Left forelimb (tissue), 1 donor: Measurements from ENCODE around the gene GRIK5.
A peak's percentile ranks its signal among the peaks of the same experiment; 100 is the strongest.

Source experiments
- DNase-seq: peaks from one replicate; pipeline ENCODE4 v3.0.0-alpha.2; 2018; ENCODE audit warnings: low spot score

Gene GRIK5

GRCh38 chr19:42076380-42076944 lies 6.5 kb upstream of the GRIK5 start:
- DNase-seq = no peak

GRCh38 chr19:42075616-42076379 lies 5.8 kb upstream of the GRIK5 start, which contains the start of gene ZNF574:
ZNF574 (plus strand) TSS chr19:42076166; CDS start chr19:42078607, 2,441 bp downstream.
- DNase-seq = peak; percentile 98

GRCh38 chr19:42075364-42075615 lies 5.3 kb upstream of the GRIK5 start:
- no peak for DNase-seq

GRCh38 chr19:42074513-42075363 lies 4.7 kb upstream of the GRIK5 start:
- DNase-seq = no peak

- no peak for DNase-seq
Measured at GRCh38 chr19:42071247-42071646, 1.2 kb upstream of the GRIK5 start.

- no peak for DNase-seq
Measured at GRCh38 chr19:42068756-42069571, 1.0 kb downstream of the GRIK5 start.

- DNase-seq = no peak
Measured at GRCh38 chr19:42068361-42068755, 1.6 kb downstream of the GRIK5 start.

- DNase-seq = no peak
Measured at GRCh38 chr19:42067315-42067888, 2.6 kb downstream of the GRIK5 start.

GRCh38 chr19:42066075-42066754 lies 3.8 kb downstream of the GRIK5 start:
- DNase-seq = no peak

- DNase-seq = no peak
Measured at GRCh38 chr19:42065511-42065910, 4.5 kb downstream of the GRIK5 start.

- no peak for DNase-seq
Measured at GRCh38 chr19:42065051-42065450, 5.0 kb downstream of the GRIK5 start.

GRCh38 chr19:42064432-42064831 lies 5.6 kb downstream of the GRIK5 start:
- no peak for DNase-seq

- no peak for DNase-seq
Measured at GRCh38 chr19:42062381-42062780, 7.6 kb downstream of the GRIK5 start.

GRCh38 chr19:42060117-42060516 lies 9.9 kb downstream of the GRIK5 start:
- DNase-seq = no peak

GRCh38 chr19:42059196-42059595 lies 10.8 kb downstream of the GRIK5 start:
- no peak for DNase-seq

- no peak for DNase-seq
Measured at GRCh38 chr19:42057846-42058245, 12.2 kb downstream of the GRIK5 start.

- no peak for DNase-seq
Measured at GRCh38 chr19:42054205-42054604, 15.8 kb downstream of the GRIK5 start.

- DNase-seq = no peak
Measured at GRCh38 chr19:42053037-42053935, 16.7 kb downstream of the GRIK5 start.

- DNase-seq = no peak
Measured at GRCh38 chr19:42052241-42052863, 17.7 kb downstream of the GRIK5 start.
